Measurements from ENCODE around the gene RASAL1.

DNA sequence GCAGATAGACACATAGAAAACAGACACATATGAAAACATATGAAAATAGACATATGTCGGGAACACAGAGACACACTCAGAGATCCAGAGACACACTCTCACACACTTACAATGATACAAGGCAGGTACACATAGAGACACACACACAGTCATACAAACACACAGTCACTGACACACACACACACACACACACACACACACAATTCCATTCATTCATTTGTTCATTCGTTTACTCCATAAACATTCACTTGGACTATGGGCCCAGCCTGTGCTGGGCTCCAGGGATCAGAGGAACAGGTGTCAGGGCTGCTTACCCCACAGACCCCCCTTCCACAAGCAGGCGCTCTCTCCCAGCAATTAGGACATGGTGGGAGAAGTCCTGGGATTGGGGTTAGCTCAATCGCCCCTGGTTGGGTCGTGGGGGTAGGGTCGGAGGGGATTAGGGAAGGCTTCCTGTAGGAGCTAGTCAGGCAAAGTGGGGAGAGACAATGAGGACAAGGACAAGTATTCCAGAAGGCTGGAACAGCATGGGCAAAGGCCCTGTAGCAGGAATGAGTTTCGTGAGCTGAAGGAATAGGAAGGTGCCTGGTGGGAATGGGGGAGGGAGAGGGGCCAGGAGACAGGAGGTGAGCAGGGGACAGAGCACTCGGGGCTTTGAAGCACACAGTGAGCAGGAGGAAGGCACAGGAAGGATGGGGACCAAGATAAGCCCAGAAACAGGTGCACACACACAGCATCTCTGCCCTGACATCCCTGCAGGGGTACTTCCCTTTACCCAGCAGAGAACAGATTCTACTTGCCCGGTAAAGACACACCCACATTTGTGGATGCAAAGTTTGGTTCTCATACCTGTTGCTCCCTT, 6.5 kb downstream of the RASAL1 start:
- TF ChIP-seq GATA3 (IDR thresholded peaks at IDR 0.05; ENCODE audit: low read depth, low read length) (no peak), GATA2 (IDR thresholded peaks at IDR 0.05; ENCODE audit: low read depth, low read length) (no peak)

Data from SH-SY5Y (cell line).